DLD1 (cell line): ENCODE results near the gene ZNF417.
"Not testable (repeated sequence)": the region's sequence is repeated elsewhere in the genome, so short reads cannot be mapped to it uniquely, and the experiment has no call there.

Source experiments
- in situ Hi-C: cut with HindIII; loops from 2 replicates; pipeline ENCODE4 v1.10.0; 2017; ENCODE audit warnings: low sequenced_read_pairs

Gene ZNF417

DNA sequence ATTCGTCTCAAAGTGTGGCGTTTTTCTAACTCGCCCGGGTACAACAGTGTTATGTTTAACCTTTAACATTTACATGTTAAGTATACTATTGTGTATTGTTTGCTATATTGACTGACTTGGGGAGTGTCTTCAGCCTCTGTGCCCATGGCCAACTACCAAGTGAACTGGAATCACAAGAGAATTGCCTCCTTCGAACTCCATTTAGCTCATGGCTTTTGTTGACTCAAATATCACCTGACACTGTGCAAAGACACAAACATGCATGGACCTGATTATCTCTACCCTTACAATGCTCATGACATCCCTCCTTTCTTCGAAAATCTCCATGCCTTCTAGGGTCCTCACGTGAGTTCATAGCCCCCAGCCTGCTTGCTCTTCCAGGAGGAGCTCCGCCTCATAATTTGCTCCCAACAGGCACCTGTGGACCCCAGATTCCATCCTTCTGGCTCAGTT, 28.3 kb downstream of the ZNF417 start:
- in situ Hi-C loops: no loop called here

DNA sequence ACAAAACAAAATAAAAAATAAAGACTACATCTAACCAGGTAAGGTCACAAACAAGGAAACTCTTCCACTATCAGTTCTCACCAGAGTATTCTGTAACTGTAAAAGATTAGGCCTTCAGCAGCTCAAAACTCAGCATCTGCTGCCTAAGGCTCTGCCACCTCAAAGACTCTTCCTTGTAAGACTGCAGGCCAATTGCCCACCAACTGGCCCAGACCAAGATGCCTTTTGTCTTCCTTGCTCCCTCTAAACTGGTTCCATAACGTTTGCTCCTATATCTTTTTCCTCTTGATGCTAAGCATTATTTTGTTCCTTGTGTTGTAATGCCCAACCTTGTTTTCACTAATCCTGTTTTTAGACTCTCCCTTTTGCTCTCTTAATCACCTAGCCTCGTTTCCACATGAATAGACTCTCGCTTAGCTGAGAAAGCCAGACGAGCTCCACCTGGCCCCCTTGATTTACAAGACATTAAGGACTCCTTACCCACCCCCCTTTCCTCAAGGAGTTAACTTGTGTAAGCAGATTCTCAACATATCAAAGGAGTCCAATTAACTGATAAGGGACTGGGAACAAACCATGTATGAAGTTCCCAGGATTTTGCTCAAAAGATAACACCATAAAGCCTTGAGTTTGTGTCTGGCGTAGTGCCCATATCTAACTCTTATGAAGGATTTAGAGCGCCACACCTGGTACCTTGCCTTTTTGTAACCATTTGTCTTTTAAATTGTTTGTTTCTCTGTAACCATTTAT, 29.0 kb downstream of the ZNF417 start:
- in situ Hi-C loops: no loop called here

DNA sequence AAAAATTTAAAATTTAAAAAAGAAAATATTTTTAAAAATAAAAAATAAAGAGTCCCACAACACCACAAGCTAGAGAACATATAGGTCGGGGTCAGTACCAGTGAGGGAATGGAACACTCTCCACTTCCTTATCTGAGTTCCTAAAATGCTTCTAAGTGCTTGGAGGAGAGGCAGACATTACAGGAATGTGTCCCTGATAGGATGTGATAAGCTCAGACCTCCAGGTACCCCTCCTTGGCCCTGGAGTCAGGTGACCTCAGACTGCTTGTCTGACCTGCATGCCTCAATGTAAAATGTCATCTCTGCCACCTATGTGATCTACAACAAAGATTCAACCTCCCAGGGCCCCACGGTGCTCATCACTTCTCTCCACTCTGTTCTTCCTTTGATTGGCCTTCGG, 30.3 kb downstream of the ZNF417 start:
- in situ Hi-C loops: no loop called here

DNA sequence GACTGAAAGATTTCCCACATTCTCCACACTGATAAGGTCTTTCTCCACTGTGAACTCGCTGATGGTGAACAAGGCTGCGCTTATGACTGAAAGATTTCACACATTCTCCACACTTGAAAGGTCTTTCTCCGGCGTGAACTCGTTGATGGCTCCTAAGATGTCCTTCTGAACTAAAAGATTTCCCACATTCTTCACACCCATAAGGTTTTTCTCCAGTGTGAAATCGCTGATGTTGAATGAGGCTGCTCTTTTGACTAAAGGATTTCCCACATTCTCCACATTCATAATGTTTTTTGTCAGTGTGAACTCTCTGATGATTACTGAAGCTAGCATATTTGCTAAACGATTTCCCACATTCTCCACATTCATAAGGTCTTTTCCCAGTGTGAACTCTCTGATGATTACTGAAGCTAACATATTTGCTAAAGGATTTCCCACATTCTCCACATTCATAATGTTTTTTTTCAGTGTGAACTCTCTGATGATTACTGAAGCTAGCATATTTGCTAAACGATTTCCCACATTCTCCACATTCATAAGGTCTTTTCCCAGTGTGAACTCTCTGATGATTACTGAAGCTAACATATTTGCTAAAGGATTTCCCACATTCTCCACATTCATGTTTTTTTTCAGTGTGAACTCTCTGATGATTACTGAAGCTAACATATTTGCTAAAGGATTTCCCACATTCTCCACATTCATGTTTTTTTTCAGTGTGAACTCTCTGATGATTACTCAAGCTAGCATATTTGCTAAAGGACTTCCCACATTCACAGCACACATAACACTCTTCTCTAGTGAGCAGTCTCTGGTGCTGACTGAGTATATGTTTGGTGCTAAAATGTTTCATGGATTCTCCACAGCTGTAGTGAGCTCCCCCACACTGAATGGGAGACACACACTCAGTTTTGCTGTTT, 42.3 kb downstream of the ZNF417 start:
- in situ Hi-C loops: not testable (repeated sequence)

DNA sequence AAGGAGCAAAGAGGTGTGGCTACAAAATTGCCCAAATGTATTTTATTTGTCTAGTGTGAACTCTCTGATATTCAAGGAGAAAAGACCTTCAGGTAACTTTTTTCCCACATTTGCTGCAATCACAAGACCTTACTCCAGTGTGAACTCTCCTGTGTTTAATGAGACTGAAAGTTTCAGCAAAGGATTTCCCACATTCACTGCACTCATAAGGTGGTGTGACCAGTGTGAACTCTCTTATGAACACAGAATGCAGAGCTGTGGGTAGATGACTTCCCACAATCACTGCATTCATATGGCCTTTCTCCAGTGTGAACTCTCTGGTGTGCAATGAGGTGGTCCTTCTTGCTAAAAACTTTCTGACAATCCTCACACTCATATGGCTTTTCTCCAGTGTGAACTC, 43.9 kb downstream of the ZNF417 start:
- in situ Hi-C loops: no loop called here

DNA sequence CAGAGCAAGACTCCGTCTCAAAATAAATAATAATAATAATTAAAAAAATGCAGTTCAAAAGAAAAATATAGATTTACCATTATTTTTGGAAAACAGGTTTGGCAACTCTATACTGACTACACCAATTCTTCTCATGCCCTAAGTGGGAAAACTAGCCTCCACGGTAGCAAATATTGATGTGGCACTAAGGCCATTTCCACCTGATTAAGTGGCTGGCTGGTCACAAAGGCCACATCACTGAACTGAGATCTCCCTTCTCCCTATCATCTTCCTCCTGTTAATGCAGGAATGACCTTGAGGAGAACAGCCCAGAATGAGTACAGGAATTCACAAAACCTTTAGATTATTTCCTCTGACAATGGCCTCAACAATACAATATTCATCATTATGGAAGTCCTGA, 46.2 kb downstream of the ZNF417 start:
- in situ Hi-C loops: no loop called here

DNA sequence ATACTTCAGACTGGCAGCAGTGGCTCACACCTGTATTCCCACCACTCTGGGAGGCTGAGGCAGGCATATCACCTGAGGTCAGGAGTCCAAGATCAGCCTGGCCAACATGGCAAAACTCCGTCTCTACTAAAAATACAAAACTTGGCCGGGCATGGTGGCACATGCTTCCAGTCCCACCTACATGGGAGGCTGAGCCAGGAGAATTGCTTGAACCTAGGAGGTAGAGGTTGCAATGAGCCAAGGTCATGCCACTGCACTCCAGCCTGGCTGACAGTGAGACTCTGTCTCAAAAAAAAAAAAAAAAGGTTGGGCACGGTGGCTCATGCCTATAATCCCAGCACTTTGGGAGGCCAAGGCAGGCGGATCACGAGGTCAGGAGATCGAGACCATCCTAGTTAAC, 46.7 kb downstream of the ZNF417 start:
- in situ Hi-C loops: not testable (repeated sequence)

DNA sequence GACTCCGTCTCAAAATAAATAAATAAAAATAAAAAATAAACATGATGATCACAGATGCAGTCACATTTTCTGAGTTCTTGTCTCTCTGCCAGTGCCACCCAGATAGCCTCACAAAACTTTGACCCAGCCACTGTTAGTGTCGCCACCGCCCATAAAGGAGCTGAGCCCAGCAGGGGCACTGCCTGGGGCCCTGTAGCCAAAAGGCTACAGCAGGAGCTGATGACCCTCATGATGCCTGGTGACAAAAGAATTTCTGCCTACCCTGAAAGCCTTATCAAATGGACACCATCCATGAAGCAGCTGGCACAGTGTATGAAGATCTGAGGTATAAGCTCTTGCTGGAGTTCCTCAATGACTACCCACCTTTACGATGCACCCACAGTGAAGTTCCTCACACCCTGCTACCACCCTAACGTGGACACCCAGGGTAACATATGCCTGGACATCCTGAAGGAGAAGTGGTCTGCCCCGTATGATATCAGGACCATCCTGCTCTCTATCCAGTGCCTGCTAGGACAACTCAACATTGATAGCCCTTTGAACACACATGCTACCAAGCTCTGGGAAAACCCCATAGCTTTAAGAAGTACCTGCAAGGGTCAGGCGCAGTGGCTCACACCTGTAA, 48.4 kb downstream of the ZNF417 start:
- in situ Hi-C loops: no loop called here
